Osteocyte (in vitro differentiated cells): ENCODE results near the gene KCNK10. TPM values are rescaled to one million over a fixed set of nuclear protein-coding genes. Genes with fewer than 3 reads are reported as not detected.

Experiments used
- DNase-seq: peaks from one replicate; pipeline ENCODE4 v3.0.0; 2021; ENCODE audit warnings: mixed read lengths; ENCODE audit not compliant: unreplicated experiment; ENCODE audit errors: extremely low spot score
- H3K27ac Mint-ChIP-seq: one replicate; pipeline ENCODE4 v1.8.0; 2021; ENCODE audit warnings: mild to moderate bottlenecking, mixed read lengths; ENCODE audit not compliant: unreplicated experiment
- H3K27me3 Mint-ChIP-seq: one replicate; pipeline ENCODE4 v1.8.0; 2021; ENCODE audit warnings: mixed read lengths; ENCODE audit not compliant: unreplicated experiment
- H3K36me3 Mint-ChIP-seq: one replicate; pipeline ENCODE4 v1.8.0; 2021; ENCODE audit warnings: mixed read lengths; ENCODE audit not compliant: unreplicated experiment
- H3K4me1 Mint-ChIP-seq: one replicate; pipeline ENCODE4 v1.8.0; 2021; ENCODE audit warnings: mixed read lengths; ENCODE audit not compliant: unreplicated experiment
- H3K4me3 Mint-ChIP-seq: one replicate; pipeline ENCODE4 v1.8.0; 2021; ENCODE audit warnings: mild to moderate bottlenecking, moderate library complexity, mixed read lengths; ENCODE audit not compliant: unreplicated experiment
- H3K9me3 Mint-ChIP-seq: one replicate; pipeline ENCODE4 v1.8.0; 2021; ENCODE audit warnings: mixed read lengths; ENCODE audit not compliant: unreplicated experiment
- CTCF ChIP-seq: fragments of 200-600 bp; sonication (generic); IDR thresholded peaks from 2 replicates; pipeline ENCODE4 v1.5.0; 2021; ENCODE audit warnings: antibody characterized with exemption, mild to moderate bottlenecking, moderate library complexity
- total RNA-seq: library from RNA; stranded (reverse); gene quantifications from 2 replicates; pipeline ENCODE4 v1.2.1, GENCODE V29; 2021

The KCNK10 gene
- total RNA-seq, 1 donor from 2014 or later: not detected

- no peak for TF ChIP-seq CTCF
- no peaks in the 10 kb centered on the region for H3K9me3 Mint-ChIP-seq
- H3K4me1 Mint-ChIP-seq: no peaks in the 10 kb centered on the region
- H3K27ac Mint-ChIP-seq: no peak overlapping the region
- no peak for DNase-seq
- no peaks in the 10 kb centered on the region for H3K27me3 Mint-ChIP-seq
- no peak overlapping the region for H3K4me3 Mint-ChIP-seq
- H3K36me3 Mint-ChIP-seq: no peaks in the 10 kb centered on the region
These were observed 11.3 kb downstream of the KCNK10 start for GRCh38 chr14:88311780-88312179.

- no peak for DNase-seq
- Mint-ChIP-seq H3K27ac (no peak overlapping the region), H3K27me3 (no peaks in the 10 kb centered on the region), H3K4me3 (no peak overlapping the region), H3K9me3 (no peaks in the 10 kb centered on the region), H3K36me3 (no peaks in the 10 kb centered on the region), H3K4me1 (no peaks in the 10 kb centered on the region)
- no peak for TF ChIP-seq CTCF
These were observed 12.6 kb downstream of the KCNK10 start for GRCh38 chr14:88310449-88310848.

- DNase-seq: no peak
- no peaks in the 10 kb centered on the region for H3K4me1 Mint-ChIP-seq
- no peak overlapping the region for H3K27ac Mint-ChIP-seq
- H3K4me3 Mint-ChIP-seq: no peak overlapping the region
- no peak for TF ChIP-seq CTCF
- no peaks in the 10 kb centered on the region for H3K36me3 Mint-ChIP-seq
- no peaks in the 10 kb centered on the region for H3K27me3 Mint-ChIP-seq
- H3K9me3 Mint-ChIP-seq: no peaks in the 10 kb centered on the region
These were observed 13.0 kb downstream of the KCNK10 start for GRCh38 chr14:88310021-88310420.

- Mint-ChIP-seq H3K9me3 (no peaks in the 10 kb centered on the region), H3K4me1 (no peaks in the 10 kb centered on the region), H3K4me3 (no peak overlapping the region), H3K27ac (no peak overlapping the region), H3K27me3 (no peaks in the 10 kb centered on the region), H3K36me3 (no peaks in the 10 kb centered on the region)
- TF ChIP-seq CTCF: no peak
- DNase-seq: no peak
These were observed 17.3 kb downstream of the KCNK10 start for GRCh38 chr14:88305528-88306322.

GRCh38 chr14:88303041-88303440 lies 20.0 kb downstream of the KCNK10 start:
- H3K27me3 Mint-ChIP-seq: peaks cover 4% of the 10 kb centered on the region
- no peaks in the 10 kb centered on the region for H3K9me3 Mint-ChIP-seq
- H3K36me3 Mint-ChIP-seq: no peaks in the 10 kb centered on the region
- no peak for TF ChIP-seq CTCF
- H3K27ac Mint-ChIP-seq: no peak overlapping the region
- H3K4me3 Mint-ChIP-seq: no peak overlapping the region
- no peak for DNase-seq
- no peaks in the 10 kb centered on the region for H3K4me1 Mint-ChIP-seq
